WI38 (cell line): ENCODE measurements around the gene ERFL.
"Not testable (repeated sequence)": the region's sequence is repeated elsewhere in the genome, so short reads cannot be mapped to it uniquely, and the experiment has no call there.

ENCODE experiments used
- H3K4me3 ChIP-seq: 2 replicates; pipeline ENCODE4 v1.5.1; 2011; ENCODE audit warnings: low read depth, mild to moderate bottlenecking, control low read depth, low read length
- CTCF ChIP-seq: IDR thresholded peaks from 2 replicates; pipeline ENCODE4 v1.5.1; 2012; ENCODE audit warnings: low read depth, mild to moderate bottlenecking, control low read depth, low read length

Gene ERFL

DNA sequence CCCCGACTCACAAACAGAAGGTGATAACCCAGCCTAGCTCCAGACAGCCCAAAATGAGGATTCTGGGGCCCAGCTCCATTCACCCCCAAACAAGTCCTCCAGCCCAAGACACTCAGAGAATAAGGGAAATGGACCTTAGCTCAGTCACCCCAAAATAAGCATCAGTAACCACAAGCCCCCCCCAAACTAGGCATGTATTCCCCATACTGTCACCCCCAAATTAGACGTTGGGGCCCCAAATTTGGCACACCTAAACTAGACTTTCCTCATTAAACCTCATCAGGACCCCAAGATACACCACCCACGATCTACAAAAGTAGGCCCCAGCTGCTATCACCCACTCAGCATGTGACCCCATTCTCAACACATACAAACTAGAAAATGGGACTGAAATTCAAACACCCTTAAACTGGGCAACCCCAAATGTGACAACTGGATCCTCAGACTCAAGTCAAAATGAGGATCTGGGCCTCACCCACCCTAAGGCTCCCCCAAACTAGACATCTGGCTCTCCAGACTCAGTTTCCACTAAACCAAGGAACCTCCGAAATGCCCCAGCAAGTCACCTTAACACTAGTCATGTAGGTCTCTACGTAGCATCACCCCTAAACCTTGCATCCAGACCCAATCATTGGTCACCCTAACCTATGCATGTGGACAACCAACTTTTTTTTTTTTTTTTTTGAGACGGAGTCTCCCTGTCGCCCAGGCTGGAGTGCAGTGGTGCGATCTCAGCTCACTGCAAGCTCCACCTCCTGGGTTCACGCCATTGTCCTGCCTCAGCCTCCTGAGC lies 13.4 kb upstream of the ERFL start:
- H3K4me3 ChIP-seq, result no peak overlapping the region
- TF ChIP-seq CTCF, result no peak

DNA sequence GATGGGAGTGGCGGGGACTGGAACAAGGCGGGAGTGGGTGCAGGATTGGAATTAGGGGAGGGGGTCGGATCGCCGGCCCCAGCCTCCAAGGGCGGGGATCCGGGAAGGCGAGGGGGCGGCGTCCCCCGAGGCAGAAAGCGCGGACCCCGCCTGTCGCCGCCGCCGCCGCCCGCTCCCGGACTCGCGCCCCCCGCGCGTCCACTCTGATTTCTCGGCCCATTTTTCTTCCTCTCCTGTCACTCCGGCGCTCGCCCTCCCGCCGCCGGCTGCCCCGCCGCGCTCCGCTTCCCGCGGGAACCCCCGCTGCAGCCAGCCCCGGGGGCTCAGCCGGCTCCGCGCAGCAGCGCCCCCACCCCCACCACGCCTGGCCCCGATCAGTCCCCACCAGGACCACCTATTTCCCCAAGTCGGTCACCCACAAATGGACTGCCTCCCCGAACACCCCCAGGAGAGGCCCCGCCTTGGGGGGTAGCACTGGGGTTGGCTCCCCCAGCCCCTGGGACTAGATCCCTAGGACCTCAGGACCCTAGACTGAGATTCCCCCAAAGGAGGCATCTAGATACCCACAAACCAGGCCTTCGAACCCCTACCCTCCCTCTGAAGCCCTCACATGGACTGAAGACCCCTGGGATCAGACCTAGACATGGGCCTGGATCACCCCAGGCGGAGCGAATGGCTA lies 12.6 kb upstream of the ERFL start:
- no peak for TF ChIP-seq CTCF
- H3K4me3 ChIP-seq, result peak overlapping the region; percentile 63

GRCh38 chr19:41939861-41940730 lies 11.8 kb upstream of the ERFL start:
- no peak for TF ChIP-seq CTCF
- H3K4me3 ChIP-seq, result peak overlapping the region; percentile 63

- not testable (repeated sequence) for H3K4me3 ChIP-seq
Measured at GRCh38 chr19:41939209-41939608, 11.0 kb upstream of the ERFL start.

- TF ChIP-seq CTCF, result no peak
- no peak overlapping the region for H3K4me3 ChIP-seq
Measured at GRCh38 chr19:41937525-41938468, 9.5 kb upstream of the ERFL start.

- TF ChIP-seq CTCF, result no peak
- no peak overlapping the region for H3K4me3 ChIP-seq
Measured at GRCh38 chr19:41936961-41937360, 8.7 kb upstream of the ERFL start.

DNA sequence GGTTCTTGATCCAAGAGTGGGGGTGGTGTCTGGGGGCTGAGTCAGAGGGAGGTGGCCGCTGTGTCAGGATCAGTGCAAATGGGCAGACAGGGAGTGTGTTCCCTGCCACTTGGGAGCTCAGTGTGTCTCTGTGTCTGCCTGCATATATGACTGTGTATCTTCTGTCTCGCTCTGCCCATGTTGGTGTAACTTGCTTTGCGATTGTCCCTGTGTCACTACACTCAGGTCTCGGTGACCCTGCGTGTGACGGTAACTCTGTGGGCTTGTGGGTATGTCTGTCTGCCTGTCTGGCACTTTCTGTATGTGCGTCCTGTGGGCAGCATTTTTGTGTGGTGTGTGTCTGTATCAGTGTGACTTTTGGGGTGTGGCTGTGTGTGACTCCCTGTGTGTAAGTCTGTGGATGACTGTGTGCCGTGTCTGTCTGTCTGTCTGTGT lies 8.2 kb upstream of the ERFL start:
- TF ChIP-seq CTCF, result no peak
- H3K4me3 ChIP-seq, result no peak overlapping the region
